AG10803 (cell line): Measurements from ENCODE around the gene KATNB1.

Experiments
- DNase-seq: peaks from one replicate; pipeline ENCODE4 v3.0.0; 2010; ENCODE audit warnings: low read depth
- H3K4me3 ChIP-seq: 2 replicates; pipeline ENCODE4 v1.5.1; 2011; ENCODE audit warnings: mild to moderate bottlenecking, low read length, control low read depth
- TF ChIP-seq, protein P1 (sequence below): conservative IDR thresholded peaks from 2 replicates; pipeline ENCODE4 v1.5.1; 2011; ENCODE audit warnings: mild to moderate bottlenecking, low read length, control low read depth, inconsistent platforms

Gene KATNB1

DNA sequence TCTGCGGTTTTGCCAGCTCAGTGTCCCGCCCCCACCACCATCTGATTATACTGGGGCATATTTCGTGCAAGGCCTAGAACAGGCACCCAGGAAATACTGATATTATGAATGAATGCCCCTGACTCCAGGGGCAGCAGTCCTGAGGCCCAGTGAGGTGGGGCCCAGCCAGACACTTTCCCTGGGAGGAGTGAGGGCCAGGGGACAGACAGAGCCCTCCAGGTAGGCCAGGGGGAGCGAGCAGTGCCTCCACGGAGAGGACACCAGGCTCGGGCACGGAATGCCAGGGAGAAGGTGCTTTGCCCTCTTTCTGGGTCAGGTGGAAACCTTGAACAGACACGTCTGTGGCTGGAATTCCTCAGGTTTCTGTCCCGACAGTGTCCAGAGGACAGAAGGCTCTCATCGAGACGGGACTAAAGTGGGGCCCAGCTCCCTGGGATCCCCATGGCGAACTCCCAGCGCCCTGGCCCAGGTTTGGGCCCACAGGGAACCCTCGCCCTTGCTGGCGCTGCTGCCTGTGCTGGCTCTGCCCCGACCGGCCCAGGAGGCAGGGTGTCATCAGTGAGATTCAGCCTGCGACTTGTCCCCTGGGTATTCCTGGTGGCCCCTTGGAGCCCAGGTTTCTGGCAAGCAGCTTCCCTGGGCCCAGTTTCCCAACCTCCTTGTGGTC lies 4.3 kb downstream of the KATNB1 start:
- TF ChIP-seq, protein P1, sequence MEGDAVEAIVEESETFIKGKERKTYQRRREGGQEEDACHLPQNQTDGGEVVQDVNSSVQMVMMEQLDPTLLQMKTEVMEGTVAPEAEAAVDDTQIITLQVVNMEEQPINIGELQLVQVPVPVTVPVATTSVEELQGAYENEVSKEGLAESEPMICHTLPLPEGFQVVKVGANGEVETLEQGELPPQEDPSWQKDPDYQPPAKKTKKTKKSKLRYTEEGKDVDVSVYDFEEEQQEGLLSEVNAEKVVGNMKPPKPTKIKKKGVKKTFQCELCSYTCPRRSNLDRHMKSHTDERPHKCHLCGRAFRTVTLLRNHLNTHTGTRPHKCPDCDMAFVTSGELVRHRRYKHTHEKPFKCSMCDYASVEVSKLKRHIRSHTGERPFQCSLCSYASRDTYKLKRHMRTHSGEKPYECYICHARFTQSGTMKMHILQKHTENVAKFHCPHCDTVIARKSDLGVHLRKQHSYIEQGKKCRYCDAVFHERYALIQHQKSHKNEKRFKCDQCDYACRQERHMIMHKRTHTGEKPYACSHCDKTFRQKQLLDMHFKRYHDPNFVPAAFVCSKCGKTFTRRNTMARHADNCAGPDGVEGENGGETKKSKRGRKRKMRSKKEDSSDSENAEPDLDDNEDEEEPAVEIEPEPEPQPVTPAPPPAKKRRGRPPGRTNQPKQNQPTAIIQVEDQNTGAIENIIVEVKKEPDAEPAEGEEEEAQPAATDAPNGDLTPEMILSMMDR, result no peak
- no peak for DNase-seq

DNA sequence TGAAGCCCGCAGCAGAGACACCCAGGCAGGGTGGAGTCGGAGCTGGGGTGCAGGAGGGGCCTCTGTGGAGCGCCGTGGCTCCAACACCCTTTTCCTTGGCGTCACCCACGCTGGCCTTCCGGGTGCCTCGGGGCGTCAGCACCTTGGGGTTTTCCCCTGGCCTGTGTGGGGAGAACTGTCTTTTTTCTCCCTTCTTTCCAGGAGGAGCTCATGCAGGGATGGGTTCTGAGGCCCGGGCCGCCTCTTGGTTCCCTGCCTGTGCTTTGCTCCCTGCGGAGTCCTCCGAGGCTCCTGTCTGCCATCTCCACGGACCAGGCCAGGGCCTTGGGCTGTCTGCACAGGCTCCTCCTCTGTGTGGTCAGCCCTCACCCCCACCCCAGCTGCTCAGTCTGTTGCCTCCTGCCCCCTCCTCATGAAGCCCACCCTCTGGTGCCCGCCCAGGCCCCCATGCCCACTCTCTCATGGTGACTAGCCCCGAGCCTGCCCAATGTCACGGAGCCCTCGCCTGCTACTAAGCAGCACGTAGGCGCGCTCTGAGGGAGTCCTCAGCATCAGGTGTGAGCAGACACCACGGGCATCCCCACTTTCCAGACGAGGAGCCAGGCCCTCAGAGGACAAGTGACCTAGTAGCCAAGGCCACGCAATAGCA lies 5.0 kb downstream of the KATNB1 start:
- DNase-seq, result no peak
- H3K4me3 ChIP-seq, result no peak overlapping the region
- TF ChIP-seq, protein P1, result no peak

More for the DNA sequence above, 4.3 kb downstream of the KATNB1 start:
- no peak overlapping the region for H3K4me3 ChIP-seq

DNA sequence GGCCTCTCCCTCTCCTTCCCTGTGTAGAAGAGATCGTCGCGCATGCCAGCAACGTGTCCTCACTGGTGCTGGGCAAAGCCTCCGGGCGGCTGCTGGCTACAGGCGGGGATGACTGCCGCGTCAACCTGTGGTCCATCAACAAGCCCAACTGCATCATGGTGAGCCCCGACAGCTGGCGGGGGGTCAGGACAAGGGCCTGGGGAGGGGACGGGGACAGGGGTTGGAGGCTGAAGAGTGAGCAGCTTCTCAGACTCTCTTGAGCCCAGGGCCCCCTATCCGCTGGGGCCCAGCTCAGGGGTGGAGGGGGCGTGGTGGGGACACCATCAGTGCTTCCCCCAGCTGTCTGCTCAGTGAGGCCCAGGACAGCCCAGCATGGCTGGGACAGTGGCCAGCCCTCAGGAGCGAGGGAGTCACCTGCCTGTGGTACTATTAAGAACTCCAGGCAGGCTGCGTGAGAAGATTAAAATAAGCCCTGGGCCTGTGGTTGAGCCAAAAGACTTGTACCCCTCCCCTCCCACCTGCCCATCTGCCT lies 6.2 kb downstream of the KATNB1 start:
- DNase-seq, result no peak
- H3K4me3 ChIP-seq, result no peak overlapping the region
- TF ChIP-seq, protein P1, result no peak

DNA sequence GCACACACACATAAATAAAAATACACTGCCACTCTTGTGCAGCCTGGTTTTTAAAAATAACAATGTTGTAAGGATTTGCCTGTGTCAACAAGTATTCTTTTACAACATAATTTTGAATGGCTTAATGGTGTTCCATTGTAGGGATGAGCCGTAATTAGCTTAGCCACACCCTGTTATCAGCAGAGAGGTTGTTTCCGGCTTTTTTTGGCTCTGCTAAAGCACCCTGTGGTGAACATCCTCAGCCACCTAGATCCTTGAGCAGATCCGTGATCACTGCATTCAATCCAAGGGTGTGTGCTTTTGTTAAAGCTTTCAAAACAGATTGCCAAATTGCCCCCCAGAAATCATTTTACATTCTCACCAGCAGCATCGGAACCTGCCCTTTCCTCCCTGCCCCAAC lies 7.0 kb downstream of the KATNB1 start:
- TF ChIP-seq, protein P1, result no peak
- H3K4me3 ChIP-seq, result no peak overlapping the region
- no peak for DNase-seq

DNA sequence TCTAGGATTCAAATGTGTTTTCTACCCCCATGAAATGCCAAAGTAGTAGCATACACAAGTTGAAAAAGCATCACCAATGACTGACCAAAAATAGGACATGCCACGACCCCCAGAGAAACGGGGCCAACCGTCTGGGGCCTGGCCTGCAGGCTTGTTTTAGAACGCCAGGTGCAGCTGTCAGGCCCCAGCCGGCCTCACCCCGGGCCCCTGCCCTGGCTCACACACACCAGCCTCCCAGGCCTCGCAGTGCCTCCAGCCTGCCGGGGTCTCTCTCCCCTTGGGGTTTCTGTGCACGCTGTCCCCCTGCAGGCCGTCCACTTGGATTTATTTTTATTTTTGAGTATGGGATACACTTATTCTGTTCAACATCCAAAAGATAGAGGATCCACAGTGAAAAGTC lies 7.9 kb downstream of the KATNB1 start:
- H3K4me3 ChIP-seq, result no peak overlapping the region
- DNase-seq, result no peak
- TF ChIP-seq, protein P1, result no peak

DNA sequence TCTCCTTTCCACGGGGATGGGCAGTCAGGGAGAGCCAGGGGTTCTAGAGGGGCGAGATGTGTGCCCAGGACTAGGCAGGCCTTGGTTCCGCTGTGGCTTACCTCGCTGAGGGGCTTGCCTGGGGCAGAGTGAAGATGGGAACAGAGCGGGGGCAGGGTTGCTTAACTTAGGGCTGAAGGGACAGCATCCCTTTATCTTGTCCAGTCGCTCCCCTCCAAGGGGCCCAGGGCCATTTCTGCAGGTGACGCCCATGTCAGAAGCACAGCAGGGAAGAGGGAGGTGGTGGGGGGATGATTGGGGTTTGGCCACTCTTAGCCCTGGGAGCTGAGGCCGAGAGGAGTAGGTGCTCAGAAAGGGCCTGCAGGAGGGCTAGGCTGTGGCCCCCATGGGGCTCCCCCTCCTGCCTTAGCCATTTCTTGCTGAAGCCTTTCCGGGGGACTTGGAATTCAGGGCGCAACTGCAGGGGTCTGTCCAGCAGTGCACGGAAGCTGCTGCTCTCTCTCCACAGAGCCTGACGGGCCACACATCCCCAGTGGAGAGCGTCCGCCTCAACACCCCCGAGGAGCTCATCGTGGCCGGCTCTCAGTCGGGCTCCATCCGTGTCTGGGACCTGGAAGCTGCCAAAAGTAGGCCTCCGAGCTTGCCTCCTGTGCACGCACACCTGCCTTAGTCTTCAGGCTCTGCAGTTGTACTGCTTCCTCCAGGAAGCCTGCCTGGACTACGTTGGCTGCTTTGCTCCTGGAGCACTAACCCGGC lies 8.5 kb downstream of the KATNB1 start:
- TF ChIP-seq, protein P1, result no peak
- DNase-seq, result no peak
- H3K4me3 ChIP-seq, result no peak overlapping the region
